C4-2B (cell line): ENCODE results near the gene TUBB8B.
"Not testable (repeated sequence)": the region's sequence is repeated elsewhere in the genome, so short reads cannot be mapped to it uniquely, and the experiment has no call there.

Source experiments
- ZFX ChIP-seq: fragments of 450-650 bp; IDR thresholded peaks from 2 replicates; pipeline ENCODE4 v1.6.1; 2017
- TF ChIP-seq, protein P1 (sequence below): fragments of 450-650 bp; conservative IDR thresholded peaks from 2 replicates; pipeline ENCODE4 v1.5.1; 2017; ENCODE audit warnings: mild to moderate bottlenecking

DNA sequence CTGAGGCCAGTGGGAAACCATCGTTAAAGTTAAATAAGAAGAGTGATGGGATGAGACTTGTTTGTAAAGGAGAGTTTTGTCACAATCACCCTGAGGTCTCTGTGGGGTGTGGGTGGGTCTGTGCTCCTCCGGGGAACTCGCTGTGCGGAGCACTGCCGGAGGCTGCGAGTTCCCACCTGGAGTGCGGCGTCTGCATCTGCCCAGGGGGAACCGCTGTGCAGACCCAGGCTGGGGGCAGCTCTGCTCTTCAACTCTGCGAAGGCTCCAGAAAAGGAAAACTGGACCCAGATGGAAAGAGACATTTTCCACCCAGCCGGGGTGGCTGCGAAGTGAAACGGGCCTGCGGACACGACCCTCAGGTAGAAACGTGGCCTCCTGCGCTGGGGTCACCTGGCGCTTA lies 46.2 kb upstream of the TUBB8B start:
- TF ChIP-seq, protein P1, sequence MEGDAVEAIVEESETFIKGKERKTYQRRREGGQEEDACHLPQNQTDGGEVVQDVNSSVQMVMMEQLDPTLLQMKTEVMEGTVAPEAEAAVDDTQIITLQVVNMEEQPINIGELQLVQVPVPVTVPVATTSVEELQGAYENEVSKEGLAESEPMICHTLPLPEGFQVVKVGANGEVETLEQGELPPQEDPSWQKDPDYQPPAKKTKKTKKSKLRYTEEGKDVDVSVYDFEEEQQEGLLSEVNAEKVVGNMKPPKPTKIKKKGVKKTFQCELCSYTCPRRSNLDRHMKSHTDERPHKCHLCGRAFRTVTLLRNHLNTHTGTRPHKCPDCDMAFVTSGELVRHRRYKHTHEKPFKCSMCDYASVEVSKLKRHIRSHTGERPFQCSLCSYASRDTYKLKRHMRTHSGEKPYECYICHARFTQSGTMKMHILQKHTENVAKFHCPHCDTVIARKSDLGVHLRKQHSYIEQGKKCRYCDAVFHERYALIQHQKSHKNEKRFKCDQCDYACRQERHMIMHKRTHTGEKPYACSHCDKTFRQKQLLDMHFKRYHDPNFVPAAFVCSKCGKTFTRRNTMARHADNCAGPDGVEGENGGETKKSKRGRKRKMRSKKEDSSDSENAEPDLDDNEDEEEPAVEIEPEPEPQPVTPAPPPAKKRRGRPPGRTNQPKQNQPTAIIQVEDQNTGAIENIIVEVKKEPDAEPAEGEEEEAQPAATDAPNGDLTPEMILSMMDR = not testable (repeated sequence)
- not testable (repeated sequence) for TF ChIP-seq ZFX
